DND-41 (cell line): Measurements from ENCODE around the gene NUAK1.

Experiments
- CTCF ChIP-seq: IDR thresholded peaks from 2 replicates; pipeline ENCODE4 v1.5.1; 2012; ENCODE audit warnings: borderline replicate concordance, low read length, moderate library complexity, mild to moderate bottlenecking; ENCODE audit not compliant: poor library complexity, severe bottlenecking; ENCODE audit errors: extremely low read depth
- EZH2 ChIP-seq: IDR thresholded peaks from 3 replicates; pipeline ENCODE4 v1.6.1; 2012; ENCODE audit warnings: borderline replicate concordance, low read depth, mild to moderate bottlenecking, moderate library complexity, low read length, inconsistent platforms; ENCODE audit not compliant: severe bottlenecking

DNA sequence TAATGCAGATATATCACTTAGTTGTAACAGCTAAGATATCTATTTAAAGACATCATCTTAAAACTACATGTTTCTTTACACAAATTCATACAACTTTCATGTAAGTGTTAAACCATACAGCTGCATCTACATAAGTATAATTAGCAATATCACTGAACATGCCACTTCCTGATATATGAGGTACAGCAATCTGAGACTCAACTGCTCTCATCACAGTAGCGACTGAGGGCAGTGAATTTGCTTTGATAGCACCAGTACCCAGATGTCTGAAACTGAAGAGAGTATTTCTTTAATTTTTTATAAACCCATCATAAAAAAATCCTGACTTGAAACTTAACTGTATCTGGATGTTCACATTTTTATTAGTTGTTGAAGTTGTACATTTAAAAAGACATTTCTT lies 34.7 kb upstream of the NUAK1 start:
- TF ChIP-seq CTCF = no peak
- no peak for TF ChIP-seq EZH2
